ACC112 (cell line): Measurements from ENCODE around the gene RCOR2.

Experiments used
- H2AFZ ChIP-seq: fragments of 200-600 bp; sonication (generic); one replicate; pipeline ENCODE4 v1.6.0; 2017; ENCODE audit warnings: antibody characterized with exemption, low read length; ENCODE audit not compliant: unreplicated experiment
- H3K27ac ChIP-seq: fragments of 200-600 bp; sonication (generic); 2 replicates; pipeline ENCODE4 v1.5.1; 2014; ENCODE audit warnings: low read depth, mild to moderate bottlenecking, antibody characterized with exemption, low read length, moderate library complexity
- H3K27me3 ChIP-seq: fragments of 200-600 bp; sonication (generic); 2 replicates; pipeline ENCODE4 v1.6.1; 2014; ENCODE audit warnings: mild to moderate bottlenecking, antibody characterized with exemption, low read length, moderate library complexity, mixed read lengths; ENCODE audit not compliant: insufficient read depth
- H3K36me3 ChIP-seq: fragments of 200-600 bp; sonication (generic); 2 replicates; pipeline ENCODE4 v1.6.1; 2016; ENCODE audit warnings: mild to moderate bottlenecking, antibody characterized with exemption, low read length, moderate library complexity, mixed read lengths; ENCODE audit not compliant: insufficient read depth
- H3K4me1 ChIP-seq: fragments of 200-600 bp; sonication (generic); one replicate; pipeline ENCODE4 v1.6.1; 2016; ENCODE audit warnings: low read length, mixed read lengths; ENCODE audit not compliant: insufficient read depth, unreplicated experiment, control insufficient read depth
- H3K4me3 ChIP-seq: fragments of 200-600 bp; sonication (generic); 2 replicates; pipeline ENCODE4 v1.5.1; 2014; ENCODE audit warnings: mild to moderate bottlenecking, low read depth, low read length
- H3K79me2 ChIP-seq: fragments of 200-600 bp; sonication (generic); one replicate; pipeline ENCODE4 v1.6.0; 2016; ENCODE audit warnings: low read length; ENCODE audit not compliant: control insufficient read depth, unreplicated experiment, insufficient read depth

Gene RCOR2

GRCh38 chr11:63922673-63923192 is 5.8 kb upstream of the RCOR2 start:
- Histone ChIP-seq H3K27ac (no peak overlapping the region), H3K79me2 (no peaks in the 10 kb centered on the region), H3K36me3 (no peaks in the 10 kb centered on the region), H3K27me3 (no peaks in the 10 kb centered on the region), H2AFZ (no peak overlapping the region), H3K4me3 (no peak overlapping the region), H3K4me1 (peaks cover 18% of the 10 kb centered on the region)

GRCh38 chr11:63920939-63921417 is 4.0 kb upstream of the RCOR2 start:
- H3K4me3 ChIP-seq, result no peak overlapping the region
- H3K27ac ChIP-seq, result no peak overlapping the region

GRCh38 chr11:63920126-63920938 is 3.4 kb upstream of the RCOR2 start:
- H3K4me1 ChIP-seq, result peaks cover 24% of the 10 kb centered on the region
- H3K4me3 ChIP-seq, result peak overlapping the region; percentile 50
- H3K79me2 ChIP-seq, result no peaks in the 10 kb centered on the region
- H3K27ac ChIP-seq, result no peak overlapping the region
- no peaks in the 10 kb centered on the region for H3K27me3 ChIP-seq
- no peaks in the 10 kb centered on the region for H3K36me3 ChIP-seq
- no peak overlapping the region for H2AFZ ChIP-seq

More at GRCh38 chr11:63920939-63921417, 4.0 kb upstream of the RCOR2 start:
- no peaks in the 10 kb centered on the region for H3K36me3 ChIP-seq
- H3K4me1 ChIP-seq, result peaks cover 24% of the 10 kb centered on the region
- H2AFZ ChIP-seq, result no peak overlapping the region
- no peaks in the 10 kb centered on the region for H3K27me3 ChIP-seq
- H3K79me2 ChIP-seq, result no peaks in the 10 kb centered on the region

- no peaks in the 10 kb centered on the region for H3K36me3 ChIP-seq
- no peaks in the 10 kb centered on the region for H3K27me3 ChIP-seq
- peak overlapping the region; percentile 50 for H3K4me3 ChIP-seq
- peaks cover 24% of the 10 kb centered on the region for H3K4me1 ChIP-seq
- H3K27ac ChIP-seq, result peak overlapping the region; percentile 22
- H3K79me2 ChIP-seq, result no peaks in the 10 kb centered on the region
- H2AFZ ChIP-seq, result peak overlapping the region; percentile 1
Measured at GRCh38 chr11:63919267-63920125, 2.5 kb upstream of the RCOR2 start.

- H2AFZ ChIP-seq, result peak overlapping the region; percentile 1
- H3K4me3 ChIP-seq, result peak overlapping the region; percentile 77
- peak overlapping the region; percentile 22; the same call in 1 of the 2 replicates for H3K27ac ChIP-seq
- H3K27me3 ChIP-seq, result no peaks in the 10 kb centered on the region
- H3K79me2 ChIP-seq, result no peaks in the 10 kb centered on the region
- no peaks in the 10 kb centered on the region for H3K36me3 ChIP-seq
- peaks cover 24% of the 10 kb centered on the region for H3K4me1 ChIP-seq
Measured at GRCh38 chr11:63918507-63919191, 1.7 kb upstream of the RCOR2 start.

- H3K4me3 ChIP-seq, result peak overlapping the region; percentile 77
- H3K27ac ChIP-seq, result no peak overlapping the region
- H2AFZ ChIP-seq, result no peak overlapping the region
- no peaks in the 10 kb centered on the region for H3K79me2 ChIP-seq
- H3K36me3 ChIP-seq, result no peaks in the 10 kb centered on the region
- peaks cover 24% of the 10 kb centered on the region for H3K4me1 ChIP-seq
- no peaks in the 10 kb centered on the region for H3K27me3 ChIP-seq
Measured at GRCh38 chr11:63917692-63918506, 935 bp upstream of the RCOR2 start.

GRCh38 chr11:63915961-63916836 is 765 bp downstream of the RCOR2 start:
- no peak overlapping the region for H3K27ac ChIP-seq
- H3K4me1 ChIP-seq, result peaks cover 24% of the 10 kb centered on the region
- no peaks in the 10 kb centered on the region for H3K79me2 ChIP-seq
- H3K36me3 ChIP-seq, result no peaks in the 10 kb centered on the region
- H2AFZ ChIP-seq, result no peak overlapping the region
- peak overlapping the region; percentile 77 for H3K4me3 ChIP-seq
- no peaks in the 10 kb centered on the region for H3K27me3 ChIP-seq

- Histone ChIP-seq H3K4me1 (peaks cover 19% of the 10 kb centered on the region), H3K27me3 (no peaks in the 10 kb centered on the region), H2AFZ (no peak overlapping the region), H3K79me2 (no peaks in the 10 kb centered on the region), H3K27ac (no peak overlapping the region), H3K36me3 (no peaks in the 10 kb centered on the region), H3K4me3 (no peak overlapping the region)
Measured at GRCh38 chr11:63914896-63915691, 1.9 kb downstream of the RCOR2 start.
